Measurements from ENCODE around the gene SEMA3D.

DNA sequence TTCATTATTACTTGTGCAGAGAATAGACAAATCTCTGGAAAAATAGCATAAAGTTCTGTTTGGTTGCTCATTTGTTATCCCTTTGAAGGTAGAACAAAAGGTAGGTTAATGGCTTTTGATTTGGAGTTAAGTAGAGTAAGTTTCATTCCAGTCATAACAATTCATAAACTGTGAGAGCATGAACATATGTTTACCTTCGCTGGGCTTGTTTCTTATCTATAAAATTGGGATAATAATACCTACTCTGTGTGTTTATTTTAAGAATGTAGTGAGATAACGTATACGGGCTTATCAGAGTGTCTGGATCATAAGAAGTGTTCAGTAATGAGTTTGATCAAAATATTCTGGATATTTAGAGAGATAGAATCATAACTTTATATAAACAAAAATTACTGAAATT, 155.4 kb downstream of the SEMA3D start:
- TF ChIP-seq POLR2A (IDR thresholded peaks at IDR 0.05) = no peak
- TF ChIP-seq, protein P1, sequence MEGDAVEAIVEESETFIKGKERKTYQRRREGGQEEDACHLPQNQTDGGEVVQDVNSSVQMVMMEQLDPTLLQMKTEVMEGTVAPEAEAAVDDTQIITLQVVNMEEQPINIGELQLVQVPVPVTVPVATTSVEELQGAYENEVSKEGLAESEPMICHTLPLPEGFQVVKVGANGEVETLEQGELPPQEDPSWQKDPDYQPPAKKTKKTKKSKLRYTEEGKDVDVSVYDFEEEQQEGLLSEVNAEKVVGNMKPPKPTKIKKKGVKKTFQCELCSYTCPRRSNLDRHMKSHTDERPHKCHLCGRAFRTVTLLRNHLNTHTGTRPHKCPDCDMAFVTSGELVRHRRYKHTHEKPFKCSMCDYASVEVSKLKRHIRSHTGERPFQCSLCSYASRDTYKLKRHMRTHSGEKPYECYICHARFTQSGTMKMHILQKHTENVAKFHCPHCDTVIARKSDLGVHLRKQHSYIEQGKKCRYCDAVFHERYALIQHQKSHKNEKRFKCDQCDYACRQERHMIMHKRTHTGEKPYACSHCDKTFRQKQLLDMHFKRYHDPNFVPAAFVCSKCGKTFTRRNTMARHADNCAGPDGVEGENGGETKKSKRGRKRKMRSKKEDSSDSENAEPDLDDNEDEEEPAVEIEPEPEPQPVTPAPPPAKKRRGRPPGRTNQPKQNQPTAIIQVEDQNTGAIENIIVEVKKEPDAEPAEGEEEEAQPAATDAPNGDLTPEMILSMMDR (IDR thresholded peaks at IDR 0.05 in 8 of 11, conservative IDR thresholded peaks at IDR 0.05 in 3 of 11) = no peak

Measured in spleen (tissue), 7 donors.